HS-5 (cell line): ENCODE data around the gene CELSR1.
"Not testable (repeated sequence)": the region's sequence is repeated elsewhere in the genome, so short reads cannot be mapped to it uniquely, and the experiment has no call there.

Experiments
- DNase-seq: peaks from one replicate; pipeline ENCODE4 v3.0.0-alpha.2; 2012; ENCODE audit warnings: low read depth

The CELSR1 gene

DNA sequence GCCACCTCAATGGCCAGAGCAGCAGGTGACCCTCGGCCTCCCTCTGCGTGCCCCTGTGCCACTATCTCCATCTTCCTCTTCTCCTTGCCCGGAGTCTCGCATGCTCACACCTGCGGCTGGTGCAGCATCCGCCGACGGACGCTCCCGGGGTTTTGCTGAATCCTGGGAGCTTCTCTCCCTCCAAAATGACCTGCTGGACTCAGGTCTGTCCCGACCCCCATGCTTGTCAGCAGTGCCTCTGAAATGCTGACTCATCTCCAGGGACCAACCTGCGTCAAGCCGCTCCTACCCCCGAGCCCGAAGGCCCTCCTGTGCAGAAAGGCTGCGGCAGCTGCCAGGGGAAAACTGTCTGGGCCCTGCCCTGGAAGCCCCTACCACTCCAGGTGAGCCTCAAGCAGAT lies 58.4 kb downstream of the CELSR1 start:
- no peak for DNase-seq

DNA sequence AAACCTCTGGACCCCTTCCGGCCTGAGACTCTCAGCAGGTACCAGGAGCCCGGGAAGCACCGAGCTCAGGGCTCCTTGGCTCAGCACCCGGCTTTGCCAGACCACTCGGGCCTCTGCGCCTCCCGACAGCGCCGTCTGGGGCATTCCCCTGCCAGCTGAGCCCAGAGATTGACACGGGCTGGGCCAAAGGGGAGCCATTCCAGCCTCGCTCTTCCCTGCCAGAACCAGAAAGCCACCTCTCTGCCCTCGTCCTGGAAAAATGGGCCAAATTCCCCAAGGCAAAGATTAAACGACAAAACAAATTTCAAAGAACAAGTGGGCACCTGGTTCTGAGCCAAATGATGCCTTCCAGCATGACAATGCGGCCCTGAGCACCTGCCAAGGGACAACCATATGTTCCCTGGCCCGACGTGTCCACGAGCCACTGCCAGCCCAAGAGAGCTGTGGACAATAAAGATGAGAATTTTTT lies 59.3 kb downstream of the CELSR1 start:
- DNase-seq = no peak

DNA sequence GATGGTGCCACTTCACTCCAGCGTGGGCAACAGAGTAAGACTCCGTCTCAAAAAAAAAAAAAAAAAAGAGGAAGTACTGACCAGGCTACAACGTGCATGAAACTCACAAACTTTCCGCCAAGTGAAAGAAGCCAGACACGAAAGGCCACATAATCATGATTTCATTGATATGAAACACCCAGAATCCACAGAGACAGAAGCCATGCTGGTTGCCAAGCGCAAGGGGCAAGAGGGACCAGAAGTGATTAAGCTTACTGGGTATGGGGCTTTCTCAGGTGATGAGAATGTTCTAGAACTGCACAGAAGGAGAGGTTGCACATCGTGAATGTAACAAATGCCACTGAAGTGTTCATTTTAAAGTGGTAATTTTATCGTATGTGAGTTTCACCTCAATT lies 60.9 kb downstream of the CELSR1 start:
- DNase-seq = no peak

DNA sequence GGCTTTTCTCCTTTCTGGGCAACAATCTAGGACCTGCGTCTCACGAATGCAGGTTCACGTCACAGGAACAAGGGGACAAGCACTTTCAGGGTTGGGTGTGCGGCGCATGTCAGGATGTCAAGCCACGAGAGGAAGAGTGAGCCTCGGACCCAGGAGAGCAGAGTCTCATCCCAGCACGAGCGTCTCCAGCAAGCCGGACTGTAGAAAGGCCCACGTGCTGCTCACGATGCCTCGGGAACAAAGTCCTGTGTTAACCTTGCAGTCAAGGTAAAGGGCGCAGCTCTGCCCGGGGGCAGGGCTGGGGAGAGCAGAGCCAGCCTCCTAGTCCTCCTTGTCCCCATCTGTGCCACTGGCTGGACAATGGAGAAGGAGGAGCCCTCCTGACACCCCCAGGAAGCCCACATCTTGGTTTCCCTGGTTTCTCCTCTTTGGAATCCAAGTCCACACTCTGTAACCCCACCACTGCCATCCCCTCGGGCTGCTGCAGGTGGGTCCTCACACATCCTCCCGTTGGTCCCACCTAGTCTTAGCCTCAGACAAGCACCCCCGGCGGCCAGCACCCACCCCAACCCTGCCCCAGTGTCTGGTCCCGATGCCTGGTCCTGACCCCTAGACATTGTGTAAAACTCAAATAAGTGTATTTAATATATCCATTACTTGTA lies 63.4 kb downstream of the CELSR1 start:
- no peak for DNase-seq

DNA sequence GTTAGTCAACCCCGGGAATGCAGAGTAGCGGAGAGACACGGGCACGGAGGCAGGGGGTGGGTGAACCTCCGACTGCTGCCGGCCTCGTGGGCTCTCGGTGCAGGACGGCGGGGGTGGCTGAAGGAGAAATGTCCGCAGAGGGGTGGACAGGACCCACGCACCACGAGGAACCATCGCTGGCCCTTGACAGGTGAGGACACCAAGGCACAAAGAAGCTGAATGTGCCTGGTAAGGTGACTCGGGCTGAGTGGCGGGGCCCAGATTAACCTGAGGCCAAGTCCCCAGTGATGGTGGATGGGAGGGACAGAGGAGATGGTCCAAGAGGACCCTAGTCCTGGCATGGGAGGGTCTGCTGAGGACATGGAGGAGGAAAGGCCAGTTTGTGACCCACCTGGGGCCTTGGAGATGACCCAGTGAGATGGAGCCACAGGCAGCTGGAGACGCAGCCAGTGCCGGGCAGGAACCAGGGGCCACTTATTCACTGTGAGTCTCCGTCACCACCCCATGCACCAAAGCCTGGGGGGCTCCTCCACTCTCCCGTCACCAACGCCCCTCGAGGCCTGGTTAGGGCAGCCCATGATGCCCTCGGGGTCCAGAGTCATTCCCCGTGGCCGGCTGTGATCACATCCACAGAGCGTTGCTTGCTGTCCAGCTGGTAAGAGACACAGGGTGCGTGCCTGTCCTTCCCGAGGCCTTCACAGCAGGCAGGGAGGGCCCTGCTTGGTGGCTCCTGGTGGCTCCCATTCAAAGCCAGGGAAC lies 64.2 kb downstream of the CELSR1 start:
- no peak for DNase-seq

DNA sequence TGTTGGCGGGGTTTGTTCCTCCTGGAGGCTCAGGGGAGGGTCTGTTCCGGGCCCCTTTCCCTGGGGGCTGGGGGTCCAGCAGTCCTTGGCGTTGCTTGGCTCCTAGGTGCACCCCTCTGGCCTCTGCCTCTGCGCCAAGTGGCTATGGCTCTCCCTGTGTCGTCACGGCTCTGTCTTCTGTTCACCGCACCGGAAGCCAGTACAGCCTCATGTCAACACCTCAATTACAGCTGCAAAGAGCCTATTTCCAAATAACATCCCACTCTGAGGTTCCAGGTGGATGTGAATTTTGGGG lies 64.8 kb downstream of the CELSR1 start:
- no peak for DNase-seq

DNA sequence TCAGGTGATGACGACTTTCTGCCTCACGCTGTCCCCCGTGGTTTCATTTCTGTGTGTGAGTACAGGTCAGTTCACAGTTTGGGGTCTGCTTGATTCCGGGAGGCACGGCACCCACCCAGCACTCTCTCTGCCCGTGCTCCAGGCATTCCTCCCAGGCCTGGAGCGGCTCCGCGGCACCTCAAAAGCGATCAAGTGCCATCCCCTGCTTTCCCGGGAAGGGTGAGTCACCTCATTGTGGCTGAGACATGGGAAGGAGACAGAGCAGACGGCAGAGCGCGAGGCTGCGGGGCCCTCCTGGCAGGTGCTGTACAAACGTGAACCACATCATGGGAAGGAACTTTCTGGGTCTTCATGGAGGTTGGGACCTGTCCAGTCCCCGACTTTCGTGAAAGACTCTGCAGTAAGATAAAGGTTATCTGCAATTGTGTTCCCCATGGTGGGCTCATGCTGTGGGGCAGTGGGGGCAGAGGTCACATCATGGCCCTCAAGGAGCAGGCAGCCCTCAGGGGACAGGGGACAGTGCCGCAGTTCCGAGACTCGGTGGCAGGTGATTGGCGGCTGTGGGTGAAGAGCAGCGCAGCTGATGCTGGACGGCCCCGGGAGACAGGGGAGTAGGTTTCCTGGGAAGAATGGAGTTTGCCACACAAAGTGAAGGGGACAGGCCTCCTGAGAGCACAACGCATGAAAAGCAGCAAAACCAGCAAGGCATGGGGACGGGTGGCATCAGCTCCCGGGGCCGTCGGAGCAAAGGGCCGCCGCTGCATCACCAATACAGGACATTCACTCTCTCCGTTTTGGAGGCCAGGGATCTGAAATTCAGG lies 65.3 kb downstream of the CELSR1 start:
- DNase-seq = no peak

DNA sequence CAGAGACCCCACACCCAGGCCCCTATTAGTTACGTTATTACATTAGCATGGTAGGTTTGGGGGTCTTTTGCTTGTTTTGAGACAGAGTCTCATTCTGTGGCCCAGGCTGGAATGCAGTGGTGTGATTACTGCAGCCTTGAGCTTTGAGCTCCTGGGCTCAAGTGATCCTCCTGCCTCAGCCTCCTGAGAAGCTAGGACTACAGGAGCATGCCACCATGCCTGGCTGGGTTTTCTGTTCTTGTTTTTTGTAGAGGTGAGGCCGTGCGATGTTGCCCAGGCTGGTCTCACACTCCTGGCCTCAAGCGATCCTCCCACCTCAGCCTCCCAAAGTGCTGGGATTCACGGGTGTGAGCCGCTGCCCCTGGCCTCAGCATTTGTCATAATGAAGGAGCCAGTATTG lies 66.1 kb downstream of the CELSR1 start:
- DNase-seq = not testable (repeated sequence)

DNA sequence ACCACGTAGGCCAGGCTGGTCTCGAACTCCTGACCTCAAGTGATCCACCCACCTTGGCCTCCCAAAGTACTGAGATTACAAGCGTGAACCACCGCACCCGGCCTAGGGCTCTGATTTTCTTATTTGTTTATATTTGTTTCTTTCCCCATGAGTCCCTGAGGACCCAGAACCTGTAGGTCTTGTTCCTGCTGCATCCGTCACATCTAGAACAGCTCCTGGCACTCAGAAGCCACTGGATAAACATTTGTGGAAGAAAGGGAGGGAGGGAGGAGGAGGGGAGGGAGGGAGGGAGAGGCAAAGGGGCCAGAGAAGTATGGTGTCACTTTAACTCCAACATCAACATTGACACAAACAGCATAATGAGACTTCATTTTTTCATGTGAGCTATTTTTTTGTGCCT lies 67.7 kb downstream of the CELSR1 start:
- DNase-seq = no peak

DNA sequence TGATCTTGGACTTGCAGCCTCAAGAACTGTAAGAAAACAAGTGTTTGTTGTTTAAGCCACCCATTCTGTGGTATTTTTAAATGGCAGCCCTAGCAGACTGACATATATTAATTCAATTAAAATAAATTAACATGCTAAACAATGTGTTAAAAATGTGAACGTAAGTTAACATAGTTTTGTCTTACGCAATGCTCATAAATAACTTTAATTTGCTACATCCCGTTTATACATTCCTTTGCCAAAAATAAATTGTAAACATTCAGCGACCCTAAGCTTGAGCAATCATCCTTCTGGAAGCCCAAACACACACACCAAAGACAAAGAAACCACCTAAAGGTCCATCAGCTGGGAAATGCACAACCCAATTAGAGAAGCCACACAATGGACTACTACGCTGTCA lies 70.4 kb downstream of the CELSR1 start:
- DNase-seq = no peak

DNA sequence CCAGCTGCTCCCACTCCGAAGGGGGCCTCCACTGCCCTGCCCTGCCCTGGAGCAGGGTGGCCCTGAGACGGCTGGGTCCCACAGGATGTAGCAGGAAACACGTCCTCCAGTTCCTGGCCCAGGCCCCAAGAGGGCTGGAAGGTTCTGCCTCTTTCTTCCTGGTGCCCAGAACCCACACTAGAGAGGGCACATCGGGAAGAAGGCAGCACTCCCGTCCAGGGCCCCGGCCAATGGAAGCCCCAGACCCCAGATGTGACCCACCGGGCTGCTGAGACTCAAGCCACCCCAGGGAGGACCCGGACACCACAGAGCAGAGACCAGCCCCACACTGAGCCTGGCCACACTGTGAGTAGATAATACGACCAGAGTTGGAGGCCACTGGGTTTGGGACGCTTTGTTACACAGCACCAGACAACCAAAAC lies 71.2 kb downstream of the CELSR1 start:
- DNase-seq = no peak

DNA sequence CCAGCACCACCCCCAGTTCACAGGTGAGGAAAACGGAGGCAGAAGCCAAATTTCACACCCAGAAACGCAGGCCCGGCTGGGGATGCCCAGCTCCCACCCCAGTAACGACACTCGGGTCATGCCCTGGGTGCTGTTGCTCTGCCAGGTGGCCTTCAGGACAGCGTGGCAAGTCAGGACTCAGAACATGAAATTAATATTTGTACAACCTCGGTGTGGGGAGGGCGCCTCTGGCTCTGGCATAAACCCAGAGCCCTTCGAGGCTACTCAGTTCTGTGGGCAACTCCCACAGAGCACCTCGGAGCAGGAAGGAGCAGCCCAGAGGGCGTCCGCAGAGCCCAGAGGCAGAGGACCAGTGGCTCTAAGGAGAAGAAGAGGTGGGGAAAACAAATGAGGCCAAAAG lies 71.6 kb downstream of the CELSR1 start:
- no peak for DNase-seq

DNA sequence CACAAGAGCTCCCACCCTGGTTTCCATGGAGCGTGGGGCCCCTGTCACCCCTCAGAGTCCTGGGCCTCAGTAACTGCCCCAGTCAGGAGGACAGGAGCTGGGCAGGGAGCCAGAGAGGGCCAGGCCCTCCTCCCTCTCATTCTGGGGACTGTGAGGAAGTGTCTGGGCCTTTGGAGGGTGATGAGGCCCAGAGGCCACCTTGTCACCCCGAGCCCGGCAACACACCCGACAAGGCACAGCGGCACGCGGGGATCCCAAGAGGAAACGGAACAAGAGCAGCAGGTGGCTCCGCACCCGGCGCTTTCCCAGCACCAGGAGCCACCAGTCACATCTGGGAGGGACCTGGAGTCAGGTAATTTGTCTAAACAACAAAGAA lies 72.1 kb downstream of the CELSR1 start:
- no peak for DNase-seq

DNA sequence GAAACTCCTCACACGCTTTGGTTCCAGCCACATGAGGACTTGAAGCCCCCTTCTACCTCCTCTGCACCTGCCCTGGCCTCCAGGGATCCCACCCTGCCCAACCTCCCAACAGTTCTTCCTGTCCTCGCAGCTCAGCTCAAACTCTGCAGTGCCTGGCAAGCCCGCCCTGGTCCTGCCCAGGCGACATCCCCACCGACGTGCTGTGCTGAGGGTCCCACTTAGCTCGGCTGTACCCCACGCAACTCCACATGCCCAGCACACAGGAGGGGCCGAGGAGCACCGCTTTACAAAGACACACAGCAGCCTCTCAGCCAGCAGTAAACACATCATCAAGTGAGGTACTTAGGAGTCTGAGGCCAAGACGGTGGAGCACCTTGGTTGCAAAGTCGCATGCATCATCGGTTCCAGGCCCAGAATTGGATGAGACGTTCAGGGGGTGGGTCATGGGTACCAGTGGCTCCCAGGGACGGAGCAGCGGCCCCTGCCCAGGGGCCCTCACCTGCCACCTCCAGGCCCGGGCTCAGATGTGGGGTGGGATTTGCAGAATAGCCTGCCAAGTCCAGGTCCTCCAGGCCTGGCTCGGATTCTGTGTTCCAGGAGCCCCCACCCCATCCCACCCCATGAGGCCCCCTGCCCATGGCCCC lies 72.6 kb downstream of the CELSR1 start:
- no peak for DNase-seq

DNA sequence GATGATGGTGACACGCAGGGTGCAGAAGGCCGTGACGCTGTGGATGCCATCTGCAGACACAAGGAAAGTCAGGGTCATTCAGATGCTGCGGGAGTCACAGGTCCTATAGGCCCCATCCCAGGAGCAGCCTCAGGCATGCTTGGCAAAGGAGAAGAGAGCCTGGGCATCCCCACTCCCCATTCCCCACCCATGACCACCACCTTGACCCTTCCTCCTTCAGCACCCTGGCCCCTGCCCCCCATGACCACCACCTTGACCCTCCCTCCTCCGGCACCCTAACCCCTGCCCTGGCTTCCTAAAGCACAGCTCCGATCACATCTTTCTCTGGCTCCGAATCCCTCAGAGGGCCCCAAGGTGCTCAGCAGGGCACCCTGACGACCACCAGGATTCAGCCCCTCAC lies 73.1 kb downstream of the CELSR1 start:
- no peak for DNase-seq

DNA sequence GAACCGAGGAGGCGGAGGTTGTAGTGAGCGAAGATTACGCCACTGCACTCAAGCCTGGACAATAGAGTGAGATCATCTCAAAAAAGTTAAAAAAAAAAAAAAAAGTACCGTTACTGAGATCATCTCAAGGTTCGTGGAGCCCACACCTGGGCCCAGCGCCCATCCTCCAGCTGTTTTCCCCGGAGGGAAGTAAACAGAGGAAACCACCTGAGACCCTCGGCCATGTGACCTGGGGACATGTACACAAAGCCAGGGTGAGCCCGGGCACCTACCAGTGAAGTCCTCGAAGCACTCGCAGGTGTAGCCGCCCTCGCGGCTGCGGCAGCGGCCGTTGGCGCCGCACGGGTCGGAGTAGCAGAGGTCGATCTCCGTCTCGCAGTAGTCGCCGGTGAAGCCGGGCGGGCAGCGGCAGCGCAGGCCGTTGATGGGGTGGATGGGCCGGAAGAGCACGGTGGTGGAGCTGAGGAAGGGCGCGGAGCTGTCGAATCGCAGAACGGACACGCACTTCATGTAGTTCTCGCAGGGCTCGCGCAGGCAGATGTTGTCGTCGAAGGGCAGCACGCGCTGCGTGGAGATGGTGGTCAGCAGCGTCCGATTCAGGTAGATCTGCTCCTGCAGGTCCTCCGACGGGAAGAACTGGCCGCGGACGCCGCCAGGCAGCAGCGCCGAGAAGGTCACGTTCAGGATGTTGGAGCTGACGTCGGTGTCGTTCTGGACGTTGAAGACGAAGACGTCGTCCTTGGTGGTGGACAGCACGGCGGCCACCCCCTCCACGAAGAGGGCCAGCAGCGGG lies 73.8 kb downstream of the CELSR1 start:
- no peak for DNase-seq

DNA sequence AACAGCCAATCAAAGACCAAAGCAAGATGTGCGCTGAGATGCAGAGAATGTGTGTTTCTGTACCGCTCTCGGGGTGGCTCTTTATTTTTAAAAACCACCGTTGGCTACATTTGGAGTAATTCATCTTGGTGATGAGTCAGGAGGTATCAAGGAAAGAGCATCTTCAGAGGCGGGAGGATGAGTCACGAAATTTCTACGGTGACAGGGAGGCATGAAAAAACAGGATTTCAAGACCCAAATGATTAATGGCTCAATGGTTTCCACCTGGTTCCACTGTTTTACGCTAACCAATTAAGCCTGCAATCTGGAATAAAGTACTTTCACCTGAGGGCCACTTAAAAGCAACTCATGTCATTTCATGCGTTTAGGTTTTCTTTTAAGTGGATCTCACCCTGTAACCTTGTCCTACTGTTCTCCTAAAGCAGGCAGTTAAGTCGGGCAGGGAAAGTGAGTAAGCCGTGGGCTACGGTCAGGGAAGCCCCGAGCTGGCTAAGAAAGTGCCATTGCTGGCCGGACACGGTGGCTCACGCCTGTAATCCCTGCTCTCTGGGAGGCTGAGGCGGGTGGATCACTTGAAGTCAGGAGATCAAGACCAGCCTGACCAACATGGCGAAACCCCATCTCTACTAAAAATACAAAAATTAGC lies 74.6 kb downstream of the CELSR1 start:
- DNase-seq = peak; percentile 74

DNA sequence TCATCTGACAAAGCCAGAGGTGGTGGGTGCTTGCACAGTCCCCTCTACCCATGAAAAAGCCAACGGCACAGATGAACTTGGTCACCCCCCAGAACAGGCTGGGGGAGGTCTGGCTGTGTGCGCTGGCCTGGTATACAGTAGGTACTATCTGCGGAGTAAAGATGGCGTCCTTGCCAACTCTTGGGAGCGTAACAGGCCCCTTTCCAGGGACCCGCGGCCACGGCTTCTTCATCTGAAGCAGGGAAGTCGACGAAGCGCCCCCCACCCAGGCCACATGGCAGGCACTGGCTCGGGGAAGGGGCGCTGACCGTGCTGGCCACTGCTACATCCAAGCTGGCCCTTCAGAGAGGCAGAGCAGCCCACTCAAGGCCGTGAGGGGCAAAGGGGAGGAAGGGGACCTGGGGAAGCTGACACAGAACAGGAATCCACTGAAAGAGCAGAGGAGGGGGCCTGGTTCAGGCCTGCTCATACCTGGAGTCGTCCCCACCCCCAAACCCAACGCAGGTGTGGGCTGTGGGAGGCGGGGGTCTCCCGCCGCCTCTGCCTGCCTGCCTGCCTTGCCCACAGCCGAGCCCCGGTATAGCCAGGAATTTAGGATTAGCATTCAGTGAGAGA lies 75.7 kb downstream of the CELSR1 start:
- DNase-seq = no peak

DNA sequence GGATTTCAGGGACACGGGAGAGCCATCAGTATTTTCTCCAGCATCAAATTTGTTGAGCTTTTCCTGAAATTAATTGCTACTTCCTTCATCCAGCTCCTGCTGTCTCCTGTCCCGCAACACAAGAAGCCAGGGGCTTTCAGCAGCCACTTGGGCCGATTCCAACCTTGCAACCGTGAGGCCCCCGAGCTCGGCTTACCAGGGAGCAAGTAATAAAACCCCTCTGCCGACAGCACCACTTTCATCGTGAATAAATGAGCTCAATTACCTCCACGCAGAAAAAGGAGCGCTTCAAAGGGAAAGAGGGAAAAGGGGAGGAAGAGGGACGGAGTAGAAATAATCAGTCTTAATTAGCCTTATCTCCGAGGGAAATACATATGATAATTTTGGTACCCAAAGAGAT lies 76.6 kb downstream of the CELSR1 start:
- DNase-seq = no peak

DNA sequence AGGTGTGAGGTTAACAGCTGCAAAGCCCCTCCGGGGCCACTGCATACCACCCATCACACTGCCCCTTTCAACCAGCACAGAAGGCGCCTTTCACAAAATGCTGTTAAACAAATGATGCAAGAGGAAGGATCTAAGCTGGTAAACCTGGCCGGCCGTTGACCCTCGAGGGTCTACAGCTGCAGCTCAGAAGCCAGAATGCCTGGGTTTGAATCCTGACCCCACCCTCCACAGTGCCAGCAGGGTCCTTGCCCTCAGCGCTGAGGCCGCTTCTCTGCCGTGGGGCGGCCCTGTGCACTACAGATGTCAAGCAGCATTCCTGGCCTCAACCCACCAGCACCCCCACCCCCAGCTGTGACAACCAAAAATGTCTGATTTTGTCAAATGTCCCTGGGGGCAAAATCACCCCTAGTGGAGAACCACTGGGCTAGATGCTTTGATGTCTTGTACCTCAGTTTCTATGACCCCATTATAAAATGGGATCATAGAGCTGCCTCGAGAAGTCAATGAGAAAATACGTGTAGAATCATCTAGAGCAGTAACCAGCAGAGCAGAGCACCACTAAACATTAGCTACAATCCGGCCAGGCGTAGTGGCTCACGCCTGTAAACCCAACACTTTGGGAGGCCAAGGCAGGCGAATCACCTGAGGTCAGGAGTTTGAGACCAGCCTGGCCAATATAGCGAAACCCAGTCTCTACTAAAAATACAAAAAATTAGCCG lies 77.9 kb downstream of the CELSR1 start:
- DNase-seq = no peak
